NCI-H446 treated with DMSO at 0.1 percent for 48 hours (cell line): Measurements from ENCODE around the gene CD207.
"Not testable (repeated sequence)": the region's sequence is repeated elsewhere in the genome, so short reads cannot be mapped to it uniquely, and the experiment has no call there.

Source experiments
- DNase-seq: peaks from one replicate; lab custom pipeline; 2025; lab: John Stamatoyannopoulos, UW

Gene CD207

DNA sequence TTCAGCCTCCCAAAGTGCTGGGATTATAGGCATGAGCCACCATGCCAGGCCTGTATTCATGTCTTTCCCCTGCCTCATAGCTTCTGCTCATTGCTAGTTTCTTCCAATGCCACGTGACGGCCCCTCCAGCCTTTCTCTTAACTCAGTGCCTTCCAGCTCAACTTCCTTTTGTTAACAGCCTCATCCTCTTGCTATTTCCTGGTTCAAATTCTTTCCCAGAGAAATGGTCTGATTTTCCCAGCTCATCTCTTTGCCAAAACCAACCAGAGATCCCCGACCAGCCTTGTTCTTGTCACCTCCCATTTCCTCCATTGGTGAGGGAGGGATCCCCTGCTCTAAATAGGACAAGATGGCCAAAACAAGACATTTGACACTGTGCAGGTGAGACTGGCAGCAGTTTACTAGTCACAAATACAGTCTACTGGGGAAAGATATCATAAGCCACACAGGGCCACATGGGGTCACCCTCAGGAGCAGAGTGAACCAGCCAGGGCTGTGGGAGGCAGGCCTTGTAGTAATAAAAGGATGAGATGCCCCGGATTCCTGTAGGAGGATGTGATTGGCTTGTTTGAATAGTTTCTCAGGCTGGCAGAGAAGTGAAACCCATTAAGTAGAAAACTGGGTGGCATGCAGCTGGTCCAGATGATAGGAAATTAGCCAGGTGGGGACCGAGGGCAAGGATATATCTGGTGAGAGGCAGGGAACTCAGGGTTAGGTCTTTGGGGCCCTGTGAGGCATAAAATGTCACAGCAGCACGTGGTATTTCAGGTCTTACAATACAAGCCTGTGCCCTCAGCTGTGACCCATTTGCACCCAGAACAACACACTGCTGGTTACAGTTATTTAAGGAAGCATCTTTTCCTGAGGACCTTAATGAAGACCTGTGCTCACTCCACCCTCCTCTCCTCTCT lies 6.4 kb downstream of the CD207 start:
- no peak for DNase-seq

DNA sequence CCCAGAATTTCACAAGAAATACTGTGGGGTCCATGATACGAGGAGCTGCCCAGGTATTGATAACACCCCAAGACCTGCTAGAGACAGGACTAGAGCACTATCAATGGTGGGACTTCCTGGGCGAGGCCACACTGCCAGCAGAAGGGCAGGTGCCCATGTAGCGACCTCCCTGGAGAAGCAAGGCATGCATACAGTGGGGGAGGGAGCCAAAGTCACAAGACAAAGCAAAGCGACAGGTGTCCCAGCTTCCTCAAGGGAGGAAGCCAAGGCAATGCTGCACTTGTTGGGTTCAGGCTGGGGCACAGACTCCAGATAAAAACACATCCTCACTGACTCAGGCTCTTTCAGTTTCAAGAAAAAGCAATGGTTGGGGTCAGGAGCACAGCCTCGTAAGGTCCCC lies 7.5 kb downstream of the CD207 start:
- no peak for DNase-seq

DNA sequence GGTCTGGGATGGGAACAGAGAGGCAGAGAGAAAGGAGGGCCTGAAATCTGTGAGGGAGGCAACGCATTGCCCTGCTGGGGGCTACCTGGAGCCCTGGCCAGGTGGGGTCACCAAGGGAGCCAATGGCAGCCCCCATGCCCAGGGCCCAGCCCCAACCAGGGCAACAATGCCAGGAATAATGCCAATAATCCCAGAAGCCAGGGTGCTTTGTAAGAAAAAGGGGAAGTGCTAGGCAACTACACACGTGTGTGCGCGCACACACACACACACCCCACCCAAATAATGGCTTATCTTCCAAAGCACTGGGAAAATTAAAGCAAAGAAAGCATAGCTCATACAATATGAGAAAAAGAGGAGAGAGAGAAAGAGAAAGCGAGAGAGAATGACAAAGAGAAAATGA lies 8.2 kb downstream of the CD207 start:
- no peak for DNase-seq

DNA sequence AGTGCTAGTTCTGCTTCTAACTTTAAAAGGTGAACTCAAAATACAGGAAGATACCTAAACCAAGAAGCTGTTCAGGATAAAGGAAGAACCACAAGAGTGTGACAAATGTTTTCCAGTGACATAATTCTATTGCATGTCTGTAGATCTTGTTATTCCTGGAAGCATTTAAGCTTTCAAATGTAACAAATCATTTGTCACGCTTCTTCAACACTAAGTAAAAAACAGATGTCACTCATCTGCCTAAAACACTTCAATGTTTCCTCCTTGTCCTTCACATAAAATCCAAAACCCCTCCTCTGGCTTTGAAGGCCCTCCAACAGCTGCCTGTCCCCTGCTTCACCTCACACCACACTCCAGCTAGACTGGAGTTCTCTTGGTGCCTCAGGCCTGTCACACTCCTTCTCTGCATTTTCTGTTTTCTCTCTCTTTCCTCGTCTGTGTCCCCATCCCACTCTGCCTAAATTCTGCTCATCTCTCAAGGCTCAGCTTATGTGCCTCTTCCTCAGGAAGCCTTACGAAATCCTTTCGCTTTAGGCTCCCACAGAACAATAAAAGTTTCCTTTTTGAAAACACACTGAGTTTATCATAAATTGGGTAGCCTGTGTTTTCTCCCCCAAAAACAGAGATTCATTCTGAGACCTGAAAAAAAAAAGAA lies 8.8 kb downstream of the CD207 start:
- no peak for DNase-seq

DNA sequence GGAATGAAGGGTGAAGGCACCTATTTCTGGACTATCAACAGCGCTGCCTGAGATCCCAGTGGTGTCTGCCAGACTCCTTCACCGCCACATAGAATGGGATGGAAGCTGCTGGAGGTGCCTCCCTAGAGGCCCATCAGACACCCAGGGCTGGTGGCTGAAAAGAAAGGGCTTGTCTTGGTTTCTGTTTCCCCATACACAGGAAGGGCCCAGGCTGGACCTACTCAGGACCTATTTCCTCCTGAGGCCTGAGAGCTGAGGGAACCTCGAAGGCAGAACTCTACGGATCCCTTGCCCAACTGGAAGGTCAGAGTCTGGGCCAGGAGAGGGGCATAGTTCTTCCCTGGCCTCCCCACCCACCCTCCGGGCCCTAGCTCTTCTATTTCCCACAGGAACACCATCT lies 12.4 kb downstream of the CD207 start:
- DNase-seq: no peak

DNA sequence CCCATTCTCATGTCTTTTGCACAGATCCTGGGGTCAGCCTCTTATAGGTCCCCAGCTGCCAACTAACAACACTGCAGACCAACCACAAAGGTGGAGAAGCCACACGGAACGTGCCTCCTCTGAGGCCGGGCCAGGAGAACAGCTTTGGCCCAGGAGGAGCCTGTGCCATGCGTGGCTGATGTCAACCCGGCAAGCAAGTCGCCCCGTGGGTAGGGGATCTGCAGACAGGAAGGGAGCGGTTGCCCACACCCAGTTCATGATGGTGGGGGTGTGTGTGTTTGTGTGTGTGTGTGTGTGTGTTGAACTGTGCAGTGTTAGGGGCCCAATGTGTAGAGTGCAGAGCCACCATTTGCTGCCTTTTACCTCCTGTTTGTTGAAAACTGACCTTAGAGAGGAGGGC lies 12.8 kb downstream of the CD207 start:
- DNase-seq: no peak

DNA sequence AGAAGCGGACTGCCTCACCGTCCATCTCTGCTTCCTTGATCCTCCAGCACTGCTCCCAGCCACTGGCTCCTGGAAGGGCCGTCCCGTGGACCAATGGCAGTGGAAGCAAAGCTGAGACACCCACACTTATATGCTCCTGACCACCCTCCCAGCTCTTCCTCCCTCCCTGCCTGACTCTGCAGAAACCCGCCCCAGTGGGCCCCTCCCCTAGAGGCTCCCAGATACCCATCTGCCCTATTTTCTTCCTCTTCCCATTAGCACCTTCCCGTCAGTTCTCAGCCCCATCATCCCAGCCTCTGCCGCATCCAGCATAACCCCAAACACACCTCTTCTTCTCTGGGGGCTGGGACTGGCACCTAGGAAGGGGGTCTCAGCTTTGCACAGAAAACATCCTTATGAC lies 15.1 kb downstream of the CD207 start, which contains the start of gene CLEC4F:
Gene CLEC4F (minus strand): TSS at position 101 of the 400 bp plus-strand sequence. CDS start 76 bp downstream, at position 25.
- no peak for DNase-seq

DNA sequence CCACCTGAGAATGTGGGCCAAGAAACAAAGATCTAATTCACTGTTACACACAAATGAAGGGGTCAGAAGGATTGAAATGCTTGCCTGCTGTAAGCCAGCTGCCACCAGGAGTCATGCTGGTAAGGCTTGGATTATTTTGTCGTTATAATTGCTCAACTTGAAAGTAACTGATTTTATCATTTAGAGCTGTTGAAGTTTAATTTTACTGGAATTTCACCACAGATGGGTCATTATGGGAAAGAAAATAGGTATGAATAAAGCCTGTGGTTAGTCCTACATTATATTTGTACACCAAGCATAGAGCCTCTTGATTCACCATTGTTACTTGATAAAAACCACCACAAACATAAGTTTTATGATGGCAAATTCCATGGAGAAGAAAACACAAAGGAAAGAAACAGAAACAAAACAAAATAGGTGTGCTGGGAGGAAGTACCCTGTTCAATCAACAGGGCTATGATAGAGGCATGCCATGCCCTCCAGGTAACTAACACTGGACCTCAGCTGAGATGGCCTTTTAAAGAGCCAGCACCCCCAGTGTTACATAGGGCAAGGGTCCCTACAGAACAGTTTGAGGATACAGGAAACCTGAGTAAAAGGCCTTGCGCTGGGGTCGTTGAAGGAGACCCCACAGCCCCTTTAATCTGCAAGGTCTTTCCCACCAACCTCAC lies 18.2 kb downstream of the CD207 start:
- no peak for DNase-seq

DNA sequence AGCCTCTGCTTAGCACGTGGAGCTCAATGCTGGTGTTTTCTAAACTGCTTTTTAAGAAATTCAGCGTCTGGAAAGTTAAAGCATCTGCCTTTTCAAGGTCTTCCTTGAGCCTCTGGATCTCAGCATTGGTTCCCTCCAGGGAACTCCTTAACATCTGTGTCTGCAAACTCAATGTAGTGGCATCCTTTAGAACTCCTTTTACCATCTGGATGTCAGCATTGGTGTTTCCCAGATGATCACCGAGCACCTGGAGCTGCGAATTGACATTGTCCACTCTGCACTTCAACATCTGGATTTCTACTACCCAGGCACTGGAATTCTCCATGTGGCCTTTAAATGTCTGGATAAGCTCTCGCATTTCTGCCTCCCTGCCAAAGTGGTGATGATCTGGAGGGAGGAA lies 18.9 kb downstream of the CD207 start:
- no peak for DNase-seq

DNA sequence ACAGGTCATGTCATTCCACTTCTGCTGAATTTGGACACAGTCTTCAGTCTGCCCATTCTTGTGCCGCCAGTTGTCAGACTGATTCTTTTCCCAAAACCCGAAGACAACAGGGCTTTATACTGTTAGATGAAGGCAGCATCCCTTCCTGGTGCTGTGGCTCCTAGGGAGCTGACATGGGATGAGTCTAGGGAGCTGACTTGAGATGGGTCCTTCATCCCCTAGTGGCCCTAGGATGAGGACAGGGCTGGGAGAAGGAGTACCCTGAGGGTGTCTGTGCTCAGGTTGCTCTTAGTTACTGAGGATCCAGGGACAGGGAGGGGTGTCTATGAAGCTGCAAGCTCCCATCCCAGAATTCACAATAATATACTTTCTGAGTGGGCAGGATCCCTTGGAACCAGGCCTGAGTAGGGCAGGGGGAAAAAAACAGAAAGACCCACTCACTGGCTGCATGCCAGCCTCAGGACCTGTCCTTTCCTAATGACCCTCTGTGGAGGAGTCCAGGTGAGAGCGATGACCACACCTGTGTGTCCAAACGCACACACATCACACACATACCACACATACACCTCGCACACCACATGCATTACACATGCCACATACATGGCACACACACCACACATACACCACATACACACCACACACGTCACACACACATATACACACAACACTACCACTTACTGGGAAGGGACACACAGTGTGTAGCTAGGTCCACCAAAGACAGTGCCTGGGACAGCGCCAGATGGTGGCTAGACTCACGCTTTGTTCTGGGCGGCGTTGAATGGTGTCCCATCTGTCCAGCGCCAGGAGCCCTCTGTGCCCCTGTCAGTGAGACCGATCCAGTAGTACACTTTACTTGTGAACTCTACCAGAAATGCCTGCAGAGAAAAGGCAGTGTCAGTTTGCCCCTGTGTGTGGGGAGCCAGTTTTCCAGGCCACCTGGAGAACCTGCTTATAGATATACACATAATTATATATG lies 26.3 kb downstream of the CD207 start:
- no peak for DNase-seq

DNA sequence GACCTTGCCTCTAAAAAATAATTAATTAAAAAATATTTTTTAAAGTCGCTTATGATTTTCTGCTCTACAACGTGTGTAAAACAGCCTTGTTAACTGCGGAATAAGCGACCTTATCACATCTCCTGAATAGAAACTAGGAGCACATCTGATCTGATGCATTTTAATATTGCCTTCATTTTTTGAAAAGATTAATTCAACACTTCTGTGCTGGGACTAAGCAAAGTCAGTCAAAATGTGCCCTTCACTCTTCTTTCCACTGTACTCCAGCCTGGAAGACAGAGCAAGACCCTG lies 27.8 kb downstream of the CD207 start:
- no peak for DNase-seq

DNA sequence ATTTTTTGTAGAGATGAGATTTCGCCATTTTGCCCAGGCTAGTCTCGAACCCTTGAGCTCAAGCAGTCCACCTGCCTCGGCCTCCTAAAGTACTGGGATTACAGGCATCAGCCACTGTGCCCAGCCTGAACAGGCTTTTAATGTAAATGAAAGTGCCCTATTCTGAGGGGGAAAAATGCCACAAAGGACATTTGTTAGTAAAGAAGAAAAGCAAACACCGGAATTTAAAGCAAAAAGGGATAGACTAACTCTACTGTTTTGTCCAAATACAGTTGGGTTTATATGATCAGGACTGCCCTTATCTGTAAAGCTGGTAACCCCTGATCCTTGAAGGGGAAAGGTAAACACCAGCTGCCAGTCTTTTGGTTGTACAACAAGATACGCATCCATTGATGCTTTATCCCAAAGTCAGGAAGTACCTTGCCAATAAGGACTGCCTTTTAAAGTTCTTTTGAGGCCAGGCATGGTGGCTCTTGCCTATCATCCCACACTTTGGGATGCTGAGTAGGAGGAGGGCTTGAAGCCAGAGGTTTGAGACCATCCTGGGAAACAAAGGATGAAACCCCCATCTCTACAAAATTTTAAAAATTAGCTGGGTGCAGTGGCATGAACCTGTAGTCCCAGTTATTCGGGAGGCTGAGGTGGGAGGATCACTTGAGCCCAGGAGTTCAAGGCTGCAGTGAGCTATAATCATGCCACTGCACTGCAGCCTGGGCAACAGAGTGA lies 28.4 kb downstream of the CD207 start:
- no peak for DNase-seq

DNA sequence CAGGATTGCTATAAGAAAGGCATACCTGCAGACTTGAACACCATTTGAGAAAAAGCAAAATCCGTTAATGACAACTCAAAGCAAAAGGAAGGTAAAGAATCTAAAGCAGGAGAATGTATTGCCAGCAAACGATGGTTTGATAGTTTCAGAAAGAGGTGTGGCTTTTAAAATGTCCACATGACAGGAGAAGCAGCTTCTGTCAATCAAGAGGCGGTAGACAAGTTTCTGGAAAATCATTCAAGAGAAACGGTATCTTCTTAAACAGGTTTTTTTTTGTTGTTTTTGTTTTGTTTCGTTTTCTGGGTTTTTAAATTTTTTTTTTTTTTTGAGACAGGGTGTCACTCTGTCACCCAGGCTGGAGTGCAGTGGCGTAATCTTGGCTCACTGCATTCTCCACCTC lies 29.0 kb downstream of the CD207 start:
- no peak for DNase-seq

DNA sequence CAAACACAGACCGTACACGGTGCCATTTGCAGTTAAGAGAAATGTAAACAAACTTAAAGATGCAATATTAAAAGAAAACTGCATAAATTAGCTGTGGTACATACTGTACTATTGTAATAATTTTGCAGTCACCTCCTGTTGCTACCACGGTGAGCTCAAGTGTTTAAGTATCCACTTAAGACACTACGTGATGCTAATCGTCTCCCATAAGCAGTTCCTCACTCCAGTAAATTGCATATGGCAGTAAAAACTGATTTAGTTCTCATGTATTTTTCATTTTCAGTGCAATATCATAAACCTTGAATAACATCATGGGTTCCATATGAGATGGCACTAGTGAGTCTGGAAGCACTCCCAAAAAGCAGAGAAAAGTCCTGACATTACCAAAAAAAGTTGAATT lies 29.6 kb downstream of the CD207 start:
- no peak for DNase-seq

DNA sequence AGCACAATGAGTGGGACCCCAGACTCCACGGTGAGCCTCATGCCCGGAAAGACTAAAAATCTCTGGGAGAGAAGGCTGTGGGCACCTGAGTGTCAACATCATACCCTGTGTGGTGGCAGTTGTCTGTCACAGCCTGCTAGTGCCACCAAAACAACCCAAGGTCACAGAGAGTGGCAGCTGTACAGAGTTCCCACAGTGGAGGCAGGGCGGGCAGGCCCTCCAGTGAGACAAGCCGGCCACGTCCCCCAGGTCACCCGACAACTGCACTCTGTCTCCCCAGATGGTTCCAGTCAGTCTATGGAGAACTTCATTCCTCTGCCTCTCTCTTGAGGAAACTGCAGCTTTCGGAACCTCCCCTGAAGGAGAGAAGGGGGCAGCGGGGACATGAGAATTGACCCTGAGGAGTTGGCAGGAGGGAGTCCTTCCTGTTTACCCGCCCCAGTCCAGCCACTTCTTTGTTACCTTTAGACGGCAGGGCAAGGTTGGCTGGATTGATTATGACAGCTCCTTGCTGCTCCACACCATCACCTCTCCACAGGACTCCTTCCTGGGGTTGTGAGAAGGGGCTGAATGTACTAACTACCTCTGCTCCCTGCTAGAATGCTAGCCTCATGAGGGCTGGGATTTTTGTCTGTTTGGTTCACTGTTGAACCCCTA lies 33.9 kb downstream of the CD207 start:
- no peak for DNase-seq

DNA sequence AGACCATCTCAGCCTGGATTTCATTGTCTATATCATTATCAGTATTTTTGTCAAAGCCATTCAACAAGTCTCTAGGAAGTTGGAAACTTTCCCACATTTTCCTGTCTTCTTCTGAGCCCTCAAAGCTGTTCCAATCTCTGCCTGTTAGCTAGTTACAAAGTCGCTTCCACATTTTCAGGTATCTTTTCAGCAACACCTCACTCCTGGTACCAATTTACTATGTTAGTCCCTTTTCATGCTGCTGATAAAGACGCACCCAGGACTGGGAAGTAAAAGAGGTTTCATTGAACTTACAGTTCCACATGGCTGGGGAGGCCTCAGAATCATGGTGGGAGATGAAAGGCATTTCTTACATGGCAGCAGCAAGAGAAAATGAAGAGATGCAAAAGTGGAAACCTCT lies 35.9 kb downstream of the CD207 start:
- DNase-seq: no peak

DNA sequence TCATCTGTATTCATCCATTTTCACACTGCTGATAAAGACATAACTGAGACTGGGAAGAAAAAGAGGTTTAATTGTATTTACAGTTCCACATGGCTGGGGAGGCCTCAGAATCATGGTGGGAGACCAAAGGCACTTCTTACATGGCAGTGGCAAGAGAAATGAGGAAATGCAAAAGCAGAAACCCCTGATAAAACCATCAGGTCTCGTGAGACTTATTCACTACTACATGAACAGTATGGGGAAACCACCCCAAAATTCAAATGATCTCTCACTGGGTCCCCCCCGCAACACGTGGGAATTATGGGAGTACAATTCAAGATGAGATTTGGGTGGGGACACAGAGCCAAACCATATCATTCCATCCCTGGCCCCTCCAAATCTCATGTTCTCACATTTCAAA lies 37.6 kb downstream of the CD207 start:
- not testable (repeated sequence) for DNase-seq

DNA sequence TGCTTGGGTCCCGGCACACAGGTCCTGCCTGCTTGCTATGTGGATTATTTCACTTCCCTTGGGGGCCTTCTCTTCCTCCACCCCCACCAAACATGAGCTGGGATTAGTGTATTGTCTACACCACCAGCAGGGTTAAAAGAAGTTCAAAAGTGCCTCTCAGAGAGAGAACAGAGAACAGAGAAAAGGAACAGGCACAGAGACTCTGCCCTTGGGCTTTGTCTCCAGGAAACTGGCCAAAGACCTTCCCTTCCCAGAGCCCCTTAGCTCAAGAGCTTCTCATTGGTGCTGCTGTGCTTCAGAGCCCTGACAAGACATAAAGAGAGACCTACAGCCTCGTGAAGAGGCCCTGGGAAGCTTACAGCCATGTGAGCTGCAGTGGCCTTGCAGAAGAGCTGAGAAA lies 38.1 kb downstream of the CD207 start:
- DNase-seq: no peak

DNA sequence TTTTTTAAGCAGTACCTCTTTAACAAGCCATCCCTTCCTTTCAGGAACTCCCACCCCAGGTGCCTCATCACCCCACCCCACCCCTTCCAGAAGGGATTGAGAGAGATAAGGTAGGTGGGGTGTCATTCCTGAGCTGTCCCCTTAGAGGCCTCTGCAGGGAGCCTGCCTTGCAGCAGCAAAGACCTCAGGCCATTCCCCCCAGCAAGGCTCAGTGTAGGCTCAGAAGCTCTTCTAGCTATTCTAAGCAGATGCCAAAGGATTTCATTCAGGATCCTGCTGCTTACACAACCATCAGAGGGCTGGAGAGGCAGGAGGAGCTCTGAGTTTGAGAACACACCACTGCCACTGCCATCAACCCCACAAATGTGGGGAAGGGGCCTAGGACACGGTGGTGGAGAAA lies 39.4 kb downstream of the CD207 start:
- no peak for DNase-seq

DNA sequence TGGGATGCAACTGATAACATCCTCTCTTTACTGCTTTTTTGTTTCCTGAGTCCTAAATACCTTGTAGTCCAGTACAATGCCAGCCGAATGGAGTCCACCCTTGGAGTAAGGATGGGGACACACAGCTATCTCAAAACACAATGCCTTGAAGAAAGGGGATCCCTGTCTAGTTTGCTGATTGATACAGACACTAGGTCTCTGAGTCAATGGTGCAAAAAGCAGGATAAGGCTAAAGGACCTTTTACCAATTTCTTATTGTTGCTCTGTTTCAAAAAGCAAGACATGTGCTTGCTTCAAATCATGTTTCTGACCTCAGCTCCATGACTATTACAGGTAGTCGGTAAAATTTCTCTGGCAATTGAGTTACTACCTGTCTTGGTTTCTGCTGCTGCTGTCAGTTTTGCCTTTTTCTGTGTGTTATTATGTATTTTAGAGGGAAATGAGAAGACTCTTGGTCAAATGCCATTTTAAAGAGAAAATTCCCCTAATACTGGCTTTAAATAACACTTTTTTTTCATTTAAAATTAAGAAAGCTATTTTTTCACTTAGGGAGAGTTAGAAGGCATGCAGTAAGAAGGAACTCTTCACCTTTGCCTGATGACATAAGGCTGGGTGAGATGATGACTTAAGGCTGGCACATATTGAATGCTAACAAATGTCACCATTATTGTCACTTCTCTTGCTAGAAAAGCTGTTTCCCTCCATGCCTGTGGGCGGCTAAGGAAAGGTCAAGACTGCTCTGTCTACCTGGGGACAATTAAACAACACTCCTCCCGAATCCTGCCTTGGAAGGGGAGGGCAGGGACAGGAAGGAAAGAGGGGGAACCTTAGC lies 40.2 kb downstream of the CD207 start:
- DNase-seq: no peak
